ENCODE data around the gene MAGI1. TPM values are rescaled to one million over a fixed set of nuclear protein-coding genes. Genes with fewer than 3 reads are reported as not detected.

The MAGI1 gene
- total and polyA plus RNA-seq, 2 donors (not counting 1 experiment from before 2014, with no cell fraction given), result 15.7 to 23.7 TPM

DNA sequence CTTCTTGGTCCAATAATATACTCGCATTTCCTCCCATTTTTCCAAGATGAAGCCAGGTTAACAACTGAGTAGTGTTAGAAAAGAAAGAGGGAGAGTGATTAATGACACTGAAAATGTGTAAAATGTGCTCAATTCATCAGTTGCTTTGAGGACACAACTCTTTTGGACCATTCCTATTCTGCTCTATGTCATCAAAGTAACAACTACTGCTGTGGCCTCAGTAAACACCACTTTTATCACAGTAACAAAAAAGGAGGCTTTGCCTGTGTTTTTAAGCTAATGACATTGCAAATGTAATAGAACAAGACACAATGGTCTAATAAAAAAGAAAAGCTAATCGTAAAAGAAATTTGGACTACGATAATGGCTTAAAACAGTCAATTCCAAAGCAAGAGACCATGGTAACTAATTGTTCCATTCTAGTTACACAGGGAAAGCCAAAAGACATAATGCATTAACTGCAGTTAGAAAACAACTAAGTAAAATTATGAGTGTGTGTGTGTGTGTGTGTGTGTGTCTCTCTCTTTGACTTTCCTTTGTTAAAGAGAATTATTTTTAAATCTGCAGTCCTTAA, 221.1 kb downstream of the MAGI1 start:
- Histone ChIP-seq H3K36me3 (ENCODE audit: control insufficient read depth, insufficient read depth, low read length) (no peaks in the 10 kb centered on the region), H3K9me3 (ENCODE audit: control insufficient read depth, insufficient read depth, low read depth, low read length) (no peaks in the 10 kb centered on the region), H4K20me1 (ENCODE audit: control insufficient read depth, extremely low read depth, insufficient read depth, low read length) (no peaks in the 10 kb centered on the region), H3K4me1 (ENCODE audit: control insufficient read depth, extremely low read depth, insufficient read depth, low read length) (no peaks in the 10 kb centered on the region), H3K4me2 (ENCODE audit: extremely low read depth, insufficient read depth, low read length) (no peak overlapping the region), H3K27me3 (ENCODE audit: control insufficient read depth, insufficient read depth, low read length) (no peaks in the 10 kb centered on the region), H3K4me3 (replicated peaks in 1 of 4; ENCODE audit: control extremely low read depth in 1 of 4, insufficient read depth in 1 of 4, low read depth in 3 of 4, low read length in 4 of 4) (no peak overlapping the region), H3K79me2 (ENCODE audit: control insufficient read depth, insufficient read depth, low read length) (no peaks in the 10 kb centered on the region), H3K9ac (ENCODE audit: insufficient read depth, low read length) (no peak overlapping the region), H2AFZ (ENCODE audit: low read length) (no peak overlapping the region), H3K27ac (ENCODE audit: insufficient read depth, low read length) (no peak overlapping the region)
- no peak for DNase-seq (ENCODE audit: low read depth in 2 of 2)
- TF ChIP-seq, protein P1, sequence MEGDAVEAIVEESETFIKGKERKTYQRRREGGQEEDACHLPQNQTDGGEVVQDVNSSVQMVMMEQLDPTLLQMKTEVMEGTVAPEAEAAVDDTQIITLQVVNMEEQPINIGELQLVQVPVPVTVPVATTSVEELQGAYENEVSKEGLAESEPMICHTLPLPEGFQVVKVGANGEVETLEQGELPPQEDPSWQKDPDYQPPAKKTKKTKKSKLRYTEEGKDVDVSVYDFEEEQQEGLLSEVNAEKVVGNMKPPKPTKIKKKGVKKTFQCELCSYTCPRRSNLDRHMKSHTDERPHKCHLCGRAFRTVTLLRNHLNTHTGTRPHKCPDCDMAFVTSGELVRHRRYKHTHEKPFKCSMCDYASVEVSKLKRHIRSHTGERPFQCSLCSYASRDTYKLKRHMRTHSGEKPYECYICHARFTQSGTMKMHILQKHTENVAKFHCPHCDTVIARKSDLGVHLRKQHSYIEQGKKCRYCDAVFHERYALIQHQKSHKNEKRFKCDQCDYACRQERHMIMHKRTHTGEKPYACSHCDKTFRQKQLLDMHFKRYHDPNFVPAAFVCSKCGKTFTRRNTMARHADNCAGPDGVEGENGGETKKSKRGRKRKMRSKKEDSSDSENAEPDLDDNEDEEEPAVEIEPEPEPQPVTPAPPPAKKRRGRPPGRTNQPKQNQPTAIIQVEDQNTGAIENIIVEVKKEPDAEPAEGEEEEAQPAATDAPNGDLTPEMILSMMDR (conservative IDR thresholded peaks at IDR 0.05 in 1 of 2, IDR thresholded peaks at IDR 0.05 in 1 of 2; ENCODE audit: low read depth in 1 of 2, low read length in 2 of 2), result no peak
- TF ChIP-seq EZH2 (IDR thresholded peaks at IDR 0.05; ENCODE audit: low read length, missing control alignments), result no peak

DNA sequence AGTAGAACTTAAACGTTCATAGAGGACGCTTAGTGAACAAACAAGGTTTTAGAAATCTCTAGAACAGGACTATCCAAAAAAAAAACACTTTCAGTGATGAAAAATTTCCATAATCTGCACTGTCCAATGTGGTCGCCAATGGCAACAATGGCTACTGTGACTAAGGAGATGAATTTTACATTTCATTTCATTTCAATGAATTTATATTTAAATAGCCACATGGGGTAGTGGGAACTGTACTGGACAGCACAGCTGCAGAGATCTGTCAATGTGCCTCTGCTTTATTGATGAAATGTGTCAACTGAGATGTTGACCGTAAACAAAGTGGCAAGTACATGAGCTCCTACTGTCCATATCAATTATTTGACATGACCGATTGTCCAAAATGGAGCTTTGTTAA, 222.5 kb downstream of the MAGI1 start:
- Histone ChIP-seq H3K27me3 (ENCODE audit: control insufficient read depth, insufficient read depth, low read length) (no peaks in the 10 kb centered on the region), H3K79me2 (ENCODE audit: control insufficient read depth, insufficient read depth, low read length) (no peaks in the 10 kb centered on the region), H3K27ac (ENCODE audit: insufficient read depth, low read length) (no peak overlapping the region), H3K4me1 (ENCODE audit: control insufficient read depth, extremely low read depth, insufficient read depth, low read length) (no peaks in the 10 kb centered on the region), H3K4me2 (ENCODE audit: extremely low read depth, insufficient read depth, low read length) (no peak overlapping the region), H3K4me3 (replicated peaks in 1 of 4; ENCODE audit: control extremely low read depth in 1 of 4, insufficient read depth in 1 of 4, low read depth in 3 of 4, low read length in 4 of 4) (no peak overlapping the region), H3K36me3 (ENCODE audit: control insufficient read depth, insufficient read depth, low read length) (no peaks in the 10 kb centered on the region), H2AFZ (ENCODE audit: low read length) (no peak overlapping the region), H4K20me1 (ENCODE audit: control insufficient read depth, extremely low read depth, insufficient read depth, low read length) (no peaks in the 10 kb centered on the region), H3K9me3 (ENCODE audit: control insufficient read depth, insufficient read depth, low read depth, low read length) (no peaks in the 10 kb centered on the region), H3K9ac (ENCODE audit: insufficient read depth, low read length) (no peak overlapping the region)
- DNase-seq (ENCODE audit: low read depth in 2 of 2), result no peak
- TF ChIP-seq, protein P1 (conservative IDR thresholded peaks at IDR 0.05 in 1 of 2, IDR thresholded peaks at IDR 0.05 in 1 of 2; ENCODE audit: low read depth in 1 of 2, low read length in 2 of 2), result no peak
- no peak for TF ChIP-seq EZH2 (IDR thresholded peaks at IDR 0.05; ENCODE audit: low read length, missing control alignments)

DNA sequence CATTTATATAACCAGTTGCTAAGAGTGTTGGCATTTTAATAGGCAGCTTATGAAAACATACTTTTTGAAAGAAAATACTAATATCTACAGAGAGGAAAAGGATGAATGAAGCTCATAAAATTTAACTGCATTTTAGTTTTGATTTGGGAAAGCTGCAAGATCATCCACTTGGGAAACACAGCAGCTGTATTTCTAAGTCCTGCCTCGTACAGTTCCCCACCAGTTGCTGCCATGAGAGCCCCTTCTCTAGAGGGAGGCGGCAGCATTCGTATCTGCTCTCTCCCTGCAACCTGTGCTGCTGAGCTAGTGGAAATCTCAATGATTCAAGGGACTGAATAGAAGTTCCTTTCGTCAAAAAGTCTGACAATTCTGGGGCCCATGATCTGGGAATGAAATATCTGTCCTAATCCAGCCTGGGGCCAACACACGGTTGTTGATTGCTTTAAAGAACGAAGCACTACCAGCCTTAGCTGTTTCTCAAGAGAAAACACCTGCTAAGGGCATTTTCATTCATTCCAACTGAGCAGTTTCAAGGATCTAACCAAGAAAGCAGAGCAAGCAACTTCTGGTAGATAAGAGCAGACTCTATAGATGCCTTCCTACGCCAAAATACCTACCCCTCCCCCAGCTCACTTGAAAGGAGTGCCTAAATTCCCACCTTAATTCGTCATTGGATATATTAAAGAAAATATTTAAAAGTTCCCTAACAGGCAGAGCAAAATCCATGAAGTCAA, 223.7 kb downstream of the MAGI1 start:
- Histone ChIP-seq H3K27me3 (ENCODE audit: control insufficient read depth, insufficient read depth, low read length) (no peaks in the 10 kb centered on the region), H3K4me1 (ENCODE audit: control insufficient read depth, extremely low read depth, insufficient read depth, low read length) (no peaks in the 10 kb centered on the region), H3K9me3 (ENCODE audit: control insufficient read depth, insufficient read depth, low read depth, low read length) (no peaks in the 10 kb centered on the region), H2AFZ (ENCODE audit: low read length) (no peak overlapping the region), H4K20me1 (ENCODE audit: control insufficient read depth, extremely low read depth, insufficient read depth, low read length) (no peaks in the 10 kb centered on the region), H3K4me2 (ENCODE audit: extremely low read depth, insufficient read depth, low read length) (no peak overlapping the region), H3K79me2 (ENCODE audit: control insufficient read depth, insufficient read depth, low read length) (no peaks in the 10 kb centered on the region), H3K27ac (ENCODE audit: insufficient read depth, low read length) (no peak overlapping the region), H3K9ac (ENCODE audit: insufficient read depth, low read length) (no peak overlapping the region), H3K36me3 (ENCODE audit: control insufficient read depth, insufficient read depth, low read length) (no peaks in the 10 kb centered on the region), H3K4me3 (replicated peaks in 1 of 4; ENCODE audit: control extremely low read depth in 1 of 4, insufficient read depth in 1 of 4, low read depth in 3 of 4, low read length in 4 of 4) (no peak overlapping the region)
- no peak for TF ChIP-seq EZH2 (IDR thresholded peaks at IDR 0.05; ENCODE audit: low read length, missing control alignments)
- no peak for DNase-seq (ENCODE audit: low read depth in 2 of 2)
